ENCODE data around the gene COG5.

GRCh38 chr7:107613439-107613838 is 49.7 kb upstream of the COG5 start:
- TF ChIP-seq CTCF (IDR thresholded peaks at IDR 0.05) (no peak), POLR2A (IDR thresholded peaks at IDR 0.05) (no peak)

Measured in breast epithelium (tissue), 3 donors.